ENCODE results near the gene CTNNA2. TPM values are rescaled to one million over a fixed set of nuclear protein-coding genes. Genes with fewer than 3 reads are reported as not detected.

Gene CTNNA2
- total RNA-seq, 1 experiment from 2014 or later, result 5.5 TPM

DNA sequence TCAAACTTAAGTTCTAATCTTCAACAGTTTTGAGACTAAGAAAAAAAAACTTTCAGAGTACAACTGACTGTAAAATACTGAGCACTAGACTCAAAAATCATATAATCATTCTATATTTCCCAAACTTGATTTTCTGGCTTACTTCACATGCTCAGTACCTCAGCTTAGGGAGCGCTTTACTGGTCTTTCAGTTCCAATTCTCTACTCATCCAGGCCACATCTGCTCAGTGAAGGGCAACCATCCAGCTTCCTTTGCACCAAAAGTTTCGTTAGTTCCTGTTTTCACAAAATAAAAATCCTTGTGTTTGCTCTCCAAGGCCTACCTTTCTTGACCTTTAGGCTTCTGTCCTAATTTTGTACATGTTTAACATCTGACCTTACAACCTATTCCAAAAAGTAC is 1079.3 kb downstream of the CTNNA2 start:
- no peak overlapping the region for H2AFZ ChIP-seq (ENCODE audit: low read length)
- no peaks in the 10 kb centered on the region for H3K4me1 Mint-ChIP-seq
- no peak overlapping the region for H3K23ac ChIP-seq (ENCODE audit: insufficient read length, low read depth, low read length)
- H2BK12ac ChIP-seq (ENCODE audit: insufficient read length, low read depth, low read length), result no peak overlapping the region
- no peak overlapping the region for H4K91ac ChIP-seq (ENCODE audit: insufficient read length, low read depth, low read length)
- H3K79me1 ChIP-seq (ENCODE audit: insufficient read depth, low read depth, low read length, poor library complexity, severe bottlenecking), result no peaks in the 10 kb centered on the region
- H3K4ac ChIP-seq (ENCODE audit: low read depth, low read length), result no peak overlapping the region
- no peak overlapping the region for H2BK15ac ChIP-seq (ENCODE audit: low read depth, low read length)
- H3K4me3 Mint-ChIP-seq, result no peak overlapping the region
- H3K27ac ChIP-seq (ENCODE audit: insufficient read length, low read depth, low read length), result no peak overlapping the region
- no peaks in the 10 kb centered on the region for H3K23me2 ChIP-seq (ENCODE audit: insufficient read length, low read depth, low read length, poor library complexity, severe bottlenecking)
- no peaks in the 10 kb centered on the region for H3K4me1 ChIP-seq (ENCODE audit: insufficient read depth, low read length)
- no peak overlapping the region for H3K4me2 ChIP-seq (ENCODE audit: insufficient read depth, insufficient read length, low read length)
- peaks cover 2 to 13% of the 10 kb centered on the region in 2 experiments; a peak in 3 of 5 replicates for H3K9me3 Mint-ChIP-seq
- TF ChIP-seq, protein P1, sequence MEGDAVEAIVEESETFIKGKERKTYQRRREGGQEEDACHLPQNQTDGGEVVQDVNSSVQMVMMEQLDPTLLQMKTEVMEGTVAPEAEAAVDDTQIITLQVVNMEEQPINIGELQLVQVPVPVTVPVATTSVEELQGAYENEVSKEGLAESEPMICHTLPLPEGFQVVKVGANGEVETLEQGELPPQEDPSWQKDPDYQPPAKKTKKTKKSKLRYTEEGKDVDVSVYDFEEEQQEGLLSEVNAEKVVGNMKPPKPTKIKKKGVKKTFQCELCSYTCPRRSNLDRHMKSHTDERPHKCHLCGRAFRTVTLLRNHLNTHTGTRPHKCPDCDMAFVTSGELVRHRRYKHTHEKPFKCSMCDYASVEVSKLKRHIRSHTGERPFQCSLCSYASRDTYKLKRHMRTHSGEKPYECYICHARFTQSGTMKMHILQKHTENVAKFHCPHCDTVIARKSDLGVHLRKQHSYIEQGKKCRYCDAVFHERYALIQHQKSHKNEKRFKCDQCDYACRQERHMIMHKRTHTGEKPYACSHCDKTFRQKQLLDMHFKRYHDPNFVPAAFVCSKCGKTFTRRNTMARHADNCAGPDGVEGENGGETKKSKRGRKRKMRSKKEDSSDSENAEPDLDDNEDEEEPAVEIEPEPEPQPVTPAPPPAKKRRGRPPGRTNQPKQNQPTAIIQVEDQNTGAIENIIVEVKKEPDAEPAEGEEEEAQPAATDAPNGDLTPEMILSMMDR (conservative IDR thresholded peaks at IDR 0.05), result no peak
- no peak overlapping the region for H3T11ph ChIP-seq (ENCODE audit: low read length)
- H2AK5ac ChIP-seq (ENCODE audit: insufficient read length, low read length), result no peak overlapping the region
- no peak overlapping the region for H3K56ac ChIP-seq (ENCODE audit: insufficient read length, low read depth, low read length)
- H4K8ac ChIP-seq (replicated peaks; ENCODE audit: insufficient read length, low read depth, low read length), result no peak overlapping the region
- no peak overlapping the region for H3K14ac ChIP-seq (ENCODE audit: insufficient read depth, low read length)
- H2BK120ac ChIP-seq (ENCODE audit: low read depth, low read length, poor library complexity, severe bottlenecking), result no peak overlapping the region
- DNase-seq, result no peak
- no peaks in the 10 kb centered on the region for H3K79me2 ChIP-seq (ENCODE audit: insufficient read depth, low read length)
- H3K27me3 Mint-ChIP-seq (ENCODE audit: low read depth), result no peaks in the 10 kb centered on the region
- peaks cover 0 to 8% (median 0%) of the 10 kb centered on the region in 3 experiments; a peak in 1 of 7 replicates for H3K36me3 Mint-ChIP-seq (ENCODE audit: insufficient read depth in 1 of 3, low read depth in 3 of 3)
- no peak overlapping the region for H3K9ac ChIP-seq (ENCODE audit: extremely low read depth, insufficient read length, low read length)
- H3K27ac Mint-ChIP-seq, result no peak overlapping the region
- H4K20me1 ChIP-seq (ENCODE audit: control insufficient read depth, insufficient read depth, insufficient read length), result no peaks in the 10 kb centered on the region
- H2BK20ac ChIP-seq (ENCODE audit: low read depth, low read length, poor library complexity, severe bottlenecking), result no peak overlapping the region
- H3K27me3 ChIP-seq (ENCODE audit: insufficient read depth, low read length), result no peaks in the 10 kb centered on the region
- no peaks in the 10 kb centered on the region for H3K9me3 ChIP-seq (ENCODE audit: control insufficient read depth, low read depth, low read length)
- no peak overlapping the region for H4K5ac ChIP-seq (ENCODE audit: insufficient read length, low read depth, low read length)
- no peak overlapping the region for H2BK5ac ChIP-seq (ENCODE audit: insufficient read length, low read length)
- no CpG with 5 or more reads among the region's 2 CpGs for whole genome bisulfite sequencing (ENCODE audit: extremely low coverage, insufficient read length, low lambda C conversion rate)
- H3K18ac ChIP-seq (ENCODE audit: insufficient read length, low read depth, low read length), result no peak overlapping the region

All from H9 (cell line).